ENCODE data around the gene RTP2.

Gene RTP2

GRCh38 chr3:187709155-187709554 lies 6.8 kb upstream of the RTP2 start:
- no peak for DNase-seq (ENCODE audit: insufficient read length, low spot score)
- FAIRE-seq, result no peak
- TF ChIP-seq CTCF (IDR thresholded peaks at IDR 0.05; ENCODE audit: insufficient read depth, missing control alignments), result peak; percentile 19

GRCh38 chr3:187708696-187709095 lies 6.3 kb upstream of the RTP2 start:
- no peak for FAIRE-seq
- TF ChIP-seq CTCF (IDR thresholded peaks at IDR 0.05; ENCODE audit: insufficient read depth, missing control alignments), result no peak

GRCh38 chr3:187706971-187707370 lies 4.6 kb upstream of the RTP2 start:
- TF ChIP-seq CTCF (IDR thresholded peaks at IDR 0.05; ENCODE audit: insufficient read depth, missing control alignments), result no peak
- FAIRE-seq, result no peak
- DNase-seq (ENCODE audit: insufficient read length, low spot score), result no peak

More at GRCh38 chr3:187708696-187709095, 6.3 kb upstream of the RTP2 start:
- no peak for DNase-seq (ENCODE audit: insufficient read length, low spot score)

GRCh38 chr3:187705164-187705563 lies 2.8 kb upstream of the RTP2 start:
- no peak for FAIRE-seq
- no peak for TF ChIP-seq CTCF (IDR thresholded peaks at IDR 0.05; ENCODE audit: insufficient read depth, missing control alignments)
- no peak for DNase-seq (ENCODE audit: insufficient read length, low spot score)

GRCh38 chr3:187700249-187700648 lies 2.1 kb downstream of the RTP2 start:
- no peak for TF ChIP-seq CTCF (IDR thresholded peaks at IDR 0.05; ENCODE audit: insufficient read depth, missing control alignments)
- FAIRE-seq (no peak), DNase-seq (ENCODE audit: insufficient read length, low spot score) (no peak)

- DNase-seq (ENCODE audit: insufficient read length, low spot score), result no peak
- FAIRE-seq, result no peak
- no peak for TF ChIP-seq CTCF (IDR thresholded peaks at IDR 0.05; ENCODE audit: insufficient read depth, missing control alignments)
Measured at GRCh38 chr3:187698499-187699399, 3.6 kb downstream of the RTP2 start.

GRCh38 chr3:187696021-187696420 lies 6.3 kb downstream of the RTP2 start:
- no peak for DNase-seq (ENCODE audit: insufficient read length, low spot score)
- TF ChIP-seq CTCF (IDR thresholded peaks at IDR 0.05; ENCODE audit: insufficient read depth, missing control alignments), result no peak
- FAIRE-seq, result no peak
